OCI-LY1 (cell line): ENCODE results near the gene TXNIP.
"Not testable (repeated sequence)": the region's sequence is repeated elsewhere in the genome, so short reads cannot be mapped to it uniquely, and the experiment has no call there.

Experiments
- EZH2 ChIP-seq: fragments of 200-600 bp; sonication (generic), shearing (Covaris generic); IDR thresholded peaks from 2 replicates; pipeline ENCODE4 v1.8.0; 2017; ENCODE audit warnings: borderline replicate concordance, mixed run types, mild to moderate bottlenecking, antibody characterized with exemption, low read length, moderate library complexity, mixed read lengths
- TF ChIP-seq, protein P1 (sequence below): fragments of 200-600 bp; sonication (generic), shearing (Covaris generic); IDR thresholded peaks from 2 replicates; pipeline ENCODE4 v1.5.1; 2017; ENCODE audit warnings: mild to moderate bottlenecking, antibody characterized with exemption, low read length, moderate library complexity, mixed read lengths

GRCh38 chr1:146025787-146026495 lies 29.6 kb upstream of the TXNIP start:
- TF ChIP-seq, protein P1, sequence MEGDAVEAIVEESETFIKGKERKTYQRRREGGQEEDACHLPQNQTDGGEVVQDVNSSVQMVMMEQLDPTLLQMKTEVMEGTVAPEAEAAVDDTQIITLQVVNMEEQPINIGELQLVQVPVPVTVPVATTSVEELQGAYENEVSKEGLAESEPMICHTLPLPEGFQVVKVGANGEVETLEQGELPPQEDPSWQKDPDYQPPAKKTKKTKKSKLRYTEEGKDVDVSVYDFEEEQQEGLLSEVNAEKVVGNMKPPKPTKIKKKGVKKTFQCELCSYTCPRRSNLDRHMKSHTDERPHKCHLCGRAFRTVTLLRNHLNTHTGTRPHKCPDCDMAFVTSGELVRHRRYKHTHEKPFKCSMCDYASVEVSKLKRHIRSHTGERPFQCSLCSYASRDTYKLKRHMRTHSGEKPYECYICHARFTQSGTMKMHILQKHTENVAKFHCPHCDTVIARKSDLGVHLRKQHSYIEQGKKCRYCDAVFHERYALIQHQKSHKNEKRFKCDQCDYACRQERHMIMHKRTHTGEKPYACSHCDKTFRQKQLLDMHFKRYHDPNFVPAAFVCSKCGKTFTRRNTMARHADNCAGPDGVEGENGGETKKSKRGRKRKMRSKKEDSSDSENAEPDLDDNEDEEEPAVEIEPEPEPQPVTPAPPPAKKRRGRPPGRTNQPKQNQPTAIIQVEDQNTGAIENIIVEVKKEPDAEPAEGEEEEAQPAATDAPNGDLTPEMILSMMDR: not testable (repeated sequence)
- not testable (repeated sequence) for TF ChIP-seq EZH2
